GM23338 (cell line): ENCODE data around the gene RSPH1. TPM values are rescaled to one million over a fixed set of nuclear protein-coding genes. Genes with fewer than 3 reads are reported as not detected.

Experiments
- ATAC-seq: fragments of 200-7000 bp; cut with Tn5 transposase; 3 replicates; pipeline ENCODE4 v1.9.1; 2020
- DNase-seq: peaks from one replicate; pipeline ENCODE4 v3.0.0-alpha.2; 2015; ENCODE audit warnings: low spot score
- H2AFZ ChIP-seq: fragments of 200-600 bp; sonication (generic); 2 replicates; pipeline ENCODE4 v1.8.0; 2016; ENCODE audit warnings: antibody characterized with exemption, mild to moderate bottlenecking, moderate library complexity
- H3F3A ChIP-seq: fragments of 200-600 bp; sonication (generic); replicated peaks from 2 replicates; pipeline ENCODE4 v1.8.0; 2017; ENCODE audit warnings: antibody characterized with exemption, mixed run types, low read depth
- H3K27ac ChIP-seq: fragments of 200-600 bp; sonication (generic); 2 replicates; pipeline ENCODE4 v1.6.1; 2016; ENCODE audit warnings: low read depth
- H3K27me3 ChIP-seq: fragments of 200-600 bp; sonication (generic); 2 replicates; pipeline ENCODE4 v1.8.0; 2016; ENCODE audit warnings: mild to moderate bottlenecking, mixed run types, moderate library complexity; ENCODE audit not compliant: insufficient read depth
- H3K36me3 ChIP-seq: fragments of 200-600 bp; sonication (generic); 2 replicates; pipeline ENCODE4 v1.8.0; 2016; ENCODE audit warnings: mild to moderate bottlenecking; ENCODE audit not compliant: insufficient read depth
- H3K4me1 ChIP-seq: fragments of 200-600 bp; sonication (generic); 2 replicates; pipeline ENCODE4 v1.8.0; 2016; ENCODE audit warnings: mild to moderate bottlenecking, moderate library complexity; ENCODE audit not compliant: insufficient read depth
- H3K4me2 ChIP-seq: fragments of 200-600 bp; sonication (generic); 2 replicates; pipeline ENCODE4 v1.7.1; 2017; ENCODE audit warnings: mixed run types
- H3K4me3 ChIP-seq: fragments of 200-600 bp; sonication (generic); 2 replicates; pipeline ENCODE4 v1.6.1; 2016; ENCODE audit warnings: mixed run types
- H3K79me2 ChIP-seq: fragments of 200-600 bp; sonication (generic); replicated peaks from 2 replicates; pipeline ENCODE4 v1.8.0; 2017; ENCODE audit warnings: mild to moderate bottlenecking; ENCODE audit not compliant: insufficient read depth
- H3K9me2 ChIP-seq: fragments of 200-600 bp; sonication (generic); 2 replicates; pipeline ENCODE4 v1.8.0; 2017; ENCODE audit not compliant: insufficient read depth
- H4K20me1 ChIP-seq: fragments of 200-600 bp; sonication (generic); replicated peaks from 2 replicates; pipeline ENCODE4 v1.8.0; 2017; ENCODE audit warnings: mild to moderate bottlenecking; ENCODE audit not compliant: insufficient read depth
- H3K27ac Mint-ChIP-seq: 2 replicates; pipeline ENCODE4 v1.8.0; 2020; ENCODE audit warnings: inconsistent platforms, mild to moderate bottlenecking, moderate library complexity, mixed read lengths
- H3K27me3 Mint-ChIP-seq: 3 replicates; pipeline ENCODE4 v1.8.0; 2022; ENCODE audit warnings: low read depth, mild to moderate bottlenecking, moderate library complexity, mixed read lengths, inconsistent platforms; ENCODE audit not compliant: insufficient read depth, poor library complexity
- H3K36me3 Mint-ChIP-seq: 3 replicates; pipeline ENCODE4 v1.8.0; 2021; ENCODE audit warnings: low read depth, mild to moderate bottlenecking, inconsistent platforms, moderate library complexity, mixed read lengths
- H3K4me1 Mint-ChIP-seq: 3 replicates; pipeline ENCODE4 v1.8.0; 2020; ENCODE audit warnings: mild to moderate bottlenecking, inconsistent platforms, mixed read lengths
- H3K4me3 Mint-ChIP-seq: 3 replicates; pipeline ENCODE4 v1.8.0; 2021; ENCODE audit warnings: moderate library complexity, mild to moderate bottlenecking, inconsistent platforms, mixed read lengths
- H3K9me3 Mint-ChIP-seq: 3 replicates; pipeline ENCODE4 v1.8.0; 2020; ENCODE audit warnings: moderate library complexity, mild to moderate bottlenecking, inconsistent platforms, mixed read lengths
- CREB1 ChIP-seq: fragments of 250-450 bp; sonication (Bioruptor Pico); IDR thresholded peaks from 2 replicates; pipeline ENCODE4 v1.5.0; 2020; ENCODE audit warnings: low read depth, mild to moderate bottlenecking, moderate library complexity
- CTCF ChIP-seq, 2 experiments: fragments of 200-600 bp in 1 of 2; sonication (generic) in 1 of 2; conservative IDR thresholded peaks; 2 replicates each; pipeline versions ENCODE4 v1.5.1 to v1.6.1; 2016 to 2017; ENCODE audit warnings: antibody characterized with exemption in 2 of 2, low read depth in 2 of 2, mild to moderate bottlenecking in 2 of 2, moderate library complexity in 1 of 2
- ETS1 ChIP-seq: IDR thresholded peaks from 2 replicates; pipeline ENCODE4 v1.6.1; 2016; ENCODE audit warnings: antibody characterized with exemption
- EZH2 ChIP-seq: fragments of 200-600 bp; sonication (generic); IDR thresholded peaks from one replicate; pipeline ENCODE4 v1.8.0; 2017; ENCODE audit warnings: antibody characterized with exemption, mild to moderate bottlenecking, low read depth; ENCODE audit not compliant: unreplicated experiment
- EZH2phosphoT487 ChIP-seq: fragments of 200-600 bp; sonication (generic); IDR thresholded peaks from one replicate; pipeline ENCODE4 v1.8.1; 2018; ENCODE audit warnings: antibody characterized with exemption; ENCODE audit not compliant: unreplicated experiment
- JUNB ChIP-seq: IDR thresholded peaks from one replicate; pipeline ENCODE4 v1.6.1; 2016; ENCODE audit warnings: antibody characterized with exemption; ENCODE audit not compliant: unreplicated experiment
- NANOG ChIP-seq: IDR thresholded peaks from 2 replicates; pipeline ENCODE4 v1.6.1; 2016; ENCODE audit warnings: antibody characterized with exemption, borderline replicate concordance
- POLR2AphosphoS5 ChIP-seq: IDR thresholded peaks from 2 replicates; pipeline ENCODE4 v1.6.1; 2016; ENCODE audit warnings: antibody characterized with exemption, low read depth
- REST ChIP-seq: IDR thresholded peaks from one replicate; pipeline ENCODE4 v1.6.1; 2018; ENCODE audit warnings: antibody characterized with exemption; ENCODE audit not compliant: unreplicated experiment
- STAT1 ChIP-seq: IDR thresholded peaks from one replicate; pipeline ENCODE4 v1.6.1; 2016; ENCODE audit warnings: antibody characterized with exemption; ENCODE audit not compliant: unreplicated experiment
- ZNF114 ChIP-seq: fragments of 250-450 bp; sonication (Bioruptor Pico); IDR thresholded peaks from 2 replicates; pipeline ENCODE4 v1.5.0; 2020; ENCODE audit warnings: mild to moderate bottlenecking, moderate library complexity
- ZNF331 ChIP-seq: fragments of 250-450 bp; sonication (Bioruptor Pico); IDR thresholded peaks from 2 replicates; pipeline ENCODE4 v1.5.0; 2020; ENCODE audit warnings: low read depth, mild to moderate bottlenecking, moderate library complexity
- ZNF462 ChIP-seq: fragments of 250-450 bp; sonication (Bioruptor Pico); IDR thresholded peaks from 2 replicates; pipeline ENCODE4 v1.5.0; 2020; ENCODE audit warnings: mild to moderate bottlenecking, moderate library complexity
- polyA plus RNA-seq: library from polyadenylated mRNA; unstranded; fragments of >200 nt; fragmentation: Nextera tagmentation; extraction: Ambion mirVana; gene quantifications from 2 replicates; pipeline ENCODE4 v1.2.1, GENCODE V29; 2016
- total RNA-seq: library from RNA; depleted of rRNA; stranded (reverse); fragments of >200 nt; shearing (Covaris generic); gene quantifications from 2 replicates; pipeline ENCODE4 v1.2.3, GENCODE V29; 2014

Gene RSPH1
- total and polyA plus RNA-seq, 2 experiments from 2014 or later = 0.23 TPM; not detected in 1

GRCh38 chr21:42541618-42542017 lies 45.6 kb upstream of the RSPH1 start:
- no peak overlapping the region for H3K4me3 Mint-ChIP-seq
- H3K9me3 Mint-ChIP-seq = no peaks in the 10 kb centered on the region
- peaks cover 45% of the 10 kb centered on the region for H3K36me3 Mint-ChIP-seq
- no peak overlapping the region for H3K27ac Mint-ChIP-seq
- Histone ChIP-seq H3K79me2 (no peaks in the 10 kb centered on the region), H3K27me3 (no peaks in the 10 kb centered on the region), H3K9me2 (no peaks in the 10 kb centered on the region), H3K36me3 (peaks cover 3% of the 10 kb centered on the region), H3K4me1 (no peaks in the 10 kb centered on the region), H3K4me2 (no peak overlapping the region), H2AFZ (no peak overlapping the region), H3F3A (no peaks in the 10 kb centered on the region), H4K20me1 (peaks cover 12% of the 10 kb centered on the region), H3K4me3 (no peak overlapping the region), H3K27ac (no peak overlapping the region)
- peaks cover 3% of the 10 kb centered on the region for H3K27me3 Mint-ChIP-seq
- ATAC-seq (no peak), DNase-seq (no peak)
- TF ChIP-seq JUNB = no peak
- TF ChIP-seq POLR2AphosphoS5 = no peak
- no peak for TF ChIP-seq EZH2phosphoT487
- TF ChIP-seq CREB1 (CRISPR knock-in tag) = no peak
- no peak for TF ChIP-seq STAT1
- no peak for TF ChIP-seq REST
- TF ChIP-seq NANOG = no peak
- TF ChIP-seq ZNF462 (CRISPR knock-in tag) = no peak
- no peak for TF ChIP-seq EZH2
- no peak for TF ChIP-seq CTCF (conservative IDR thresholded peaks at IDR 0.05; ENCODE audit: low read depth in 2 of 2)
- no peak for TF ChIP-seq ETS1
- TF ChIP-seq ZNF114 (CRISPR knock-in tag) = no peak
- no peak for TF ChIP-seq ZNF331 (CRISPR knock-in tag)
- peaks cover 4% of the 10 kb centered on the region for H3K4me1 Mint-ChIP-seq
